HCT116 (cell line): ENCODE data around the gene DCAF15. TPM values are rescaled to one million over a fixed set of nuclear protein-coding genes. Genes with fewer than 3 reads are reported as not detected.

Experiments
- ATAC-seq: fragments of 200-7000 bp; cut with Tn5 transposase; 2 replicates; pipeline ENCODE4 v1.9.1; 2020; ENCODE audit warnings: mild to moderate bottlenecking, moderate library complexity
- BruUV-seq: library from RNA; stranded (reverse); fragments of 400-500 nt; replicated peaks from 2 replicates; lab custom pipeline; 2021; lab: Mats Ljungman, UMichigan
- CTCF ChIA-PET: fragments of 300-600 bp; sonication (Branson Sonifier 250); formaldehyde crosslinking; loops from one replicate; lab custom pipeline; 2021; ENCODE audit warnings: antibody characterized with exemption; lab: Charles Lee
- POLR2A ChIA-PET: fragments of 300-600, 350-600 bp; sonication (Branson Sonifier 250); formaldehyde crosslinking; loops from one replicate; lab custom pipeline; 2021; ENCODE audit warnings: antibody characterized with exemption; lab: Charles Lee
- RAD21 ChIA-PET, 2 experiments: fragments of 300-600 bp; sonication (Branson Sonifier 250); formaldehyde crosslinking; loops; one replicate each; lab custom pipeline; 2023; ENCODE audit warnings: low total read pairs in 2 of 2; ENCODE audit not compliant: uncharacterized antibody in 2 of 2, unreplicated experiment in 2 of 2, low non-redundant PET in 1 of 2; lab: Charles Lee
- DNase-seq: peaks from one replicate; pipeline ENCODE4 v3.0.0-alpha.2; 2010; ENCODE audit warnings: low read depth, low spot score
- H2AFZ ChIP-seq: fragments of 200-600 bp; shearing (Covaris generic), sonication (generic); 2 replicates; pipeline ENCODE4 v1.6.1; 2017; ENCODE audit warnings: low read depth, mixed run types, mixed read lengths, antibody characterized with exemption, low read length; ENCODE audit not compliant: poor library complexity, severe bottlenecking
- H3K27ac ChIP-seq: 2 replicates; pipeline ENCODE4 v1.5.1; 2012; ENCODE audit warnings: low read depth, low read length
- H3K27me3 ChIP-seq: fragments of 200-600 bp; sonication (generic); 2 replicates; pipeline ENCODE4 v1.6.1; 2016; ENCODE audit warnings: mixed run types, low read length, mixed read lengths; ENCODE audit not compliant: insufficient read depth
- H3K36me3 ChIP-seq, 2 experiments: fragments of 200-500 bp in 1 of 2; fragments of 200-600 bp in 1 of 2; sonication (Bioruptor generic) in 1 of 2; sonication (generic) in 1 of 2; 2 replicates each; pipeline versions ENCODE4 v1.5.1 to v1.6.1; 2014 to 2016; ENCODE audit warnings: low read length in 2 of 2, inconsistent platforms in 1 of 2, mixed read lengths in 1 of 2, mixed run types in 1 of 2; ENCODE audit not compliant: insufficient read depth in 2 of 2, control insufficient read depth in 1 of 2
- H3K4me1 ChIP-seq, 2 experiments: fragments of 200-600 bp in 1 of 2; sonication (generic) in 1 of 2; 2 replicates each; pipeline versions ENCODE4 v1.5.1 to v1.6.1; 2012 to 2017; ENCODE audit warnings: low read length in 2 of 2, inconsistent platforms in 1 of 2, mild to moderate bottlenecking in 1 of 2, mixed read lengths in 1 of 2, mixed run types in 1 of 2, moderate library complexity in 1 of 2; ENCODE audit not compliant: insufficient read depth in 2 of 2, control insufficient read depth in 1 of 2
- H3K4me2 ChIP-seq: fragments of 200-600 bp; sonication (generic); 2 replicates; pipeline ENCODE4 v1.6.1; 2017; ENCODE audit warnings: mixed run types, low read length, mixed read lengths
- H3K4me3 ChIP-seq, 2 experiments: fragments of 200-600 bp in 1 of 2; sonication (generic) in 1 of 2; replicated peaks in 1 of 2; 2 replicates each; pipeline ENCODE4 v1.5.1; 2011 to 2016; ENCODE audit warnings: low read length in 2 of 2, control low read depth in 1 of 2, low read depth in 1 of 2, mild to moderate bottlenecking in 1 of 2, mixed read lengths in 1 of 2, mixed run types in 1 of 2
- H3K79me2 ChIP-seq: fragments of 200-600 bp; sonication (generic); 2 replicates; pipeline ENCODE4 v1.6.1; 2017; ENCODE audit warnings: mild to moderate bottlenecking, mixed run types, low read length, moderate library complexity, mixed read lengths; ENCODE audit not compliant: insufficient read depth
- H3K9ac ChIP-seq: fragments of 200-600 bp; sonication (generic); 2 replicates; pipeline ENCODE4 v1.6.1; 2016; ENCODE audit warnings: low read length, mixed read lengths
- H3K9me2 ChIP-seq: fragments of 200-600 bp; sonication (generic), shearing (Covaris generic); 2 replicates; pipeline ENCODE4 v1.6.1; 2017; ENCODE audit warnings: mixed run types, mild to moderate bottlenecking, moderate library complexity; ENCODE audit not compliant: insufficient read depth
- H3K9me3 ChIP-seq, 2 experiments: fragments of 200-500 bp in 1 of 2; fragments of 200-600 bp in 1 of 2; sonication (Bioruptor generic) in 1 of 2; sonication (generic) in 1 of 2; 2 replicates each; pipeline ENCODE4 v1.6.1; 2014 to 2017; ENCODE audit warnings: low read length in 2 of 2, mixed read lengths in 2 of 2, inconsistent platforms in 1 of 2, low read depth in 1 of 2, mild to moderate bottlenecking in 1 of 2, mixed run types in 1 of 2, moderate library complexity in 1 of 2; ENCODE audit not compliant: control insufficient read depth in 1 of 2, insufficient read depth in 1 of 2
- H4K20me1 ChIP-seq: fragments of 200-600 bp; sonication (generic), shearing (Covaris generic); 2 replicates; pipeline ENCODE4 v1.6.1; 2017; ENCODE audit warnings: mixed run types, mild to moderate bottlenecking, moderate library complexity; ENCODE audit not compliant: insufficient read depth
- CBX3 ChIP-seq: IDR thresholded peaks from 2 replicates; pipeline ENCODE4 v1.6.1; 2012; ENCODE audit warnings: low read depth
- CEBPB ChIP-seq: IDR thresholded peaks from 2 replicates; pipeline ENCODE4 v1.6.1; 2012; ENCODE audit warnings: low read depth
- EGR1 ChIP-seq: IDR thresholded peaks from 2 replicates; pipeline ENCODE4 v1.6.1; 2012; ENCODE audit warnings: low read depth
- ELF1 ChIP-seq: IDR thresholded peaks from 2 replicates; pipeline ENCODE4 v1.6.1; 2012; ENCODE audit warnings: low read depth, borderline replicate concordance
- EZH2phosphoT487 ChIP-seq: fragments of 200-600 bp; IDR thresholded peaks from 2 replicates; pipeline ENCODE4 v1.6.1; 2018; ENCODE audit warnings: antibody characterized with exemption, borderline replicate concordance
- JUND ChIP-seq: IDR thresholded peaks from 2 replicates; pipeline ENCODE4 v1.6.1; 2012
- POLR2A ChIP-seq: IDR thresholded peaks from 2 replicates; pipeline ENCODE4 v1.7.0; 2011; ENCODE audit warnings: borderline replicate concordance; ENCODE audit not compliant: insufficient read depth, insufficient read length; ENCODE audit errors: extremely low read depth
- POLR2AphosphoS5 ChIP-seq: IDR thresholded peaks from 2 replicates; pipeline ENCODE4 v1.6.1; 2011; ENCODE audit warnings: mild to moderate bottlenecking, low read depth, low read length, moderate library complexity
- RAD21 ChIP-seq: IDR thresholded peaks from 2 replicates; pipeline ENCODE4 v1.6.1; 2012; ENCODE audit warnings: low read depth, mild to moderate bottlenecking
- SP1 ChIP-seq: IDR thresholded peaks from 2 replicates; pipeline ENCODE4 v1.6.1; 2012; ENCODE audit warnings: low read depth
- SRF ChIP-seq: IDR thresholded peaks from 2 replicates; pipeline ENCODE4 v1.6.1; 2012; ENCODE audit warnings: low read depth
- TCF7L2 ChIP-seq: IDR thresholded peaks from 2 replicates; pipeline ENCODE4 v1.7.0; 2011; ENCODE audit warnings: borderline replicate concordance, inconsistent platforms; ENCODE audit not compliant: insufficient read depth, insufficient read length; ENCODE audit errors: extremely low read depth
- ZFX ChIP-seq: fragments of 450-650 bp; IDR thresholded peaks from 2 replicates; pipeline ENCODE4 v1.6.1; 2017
- intact Hi-C: fragments of 100-400 bp; cut with micrococcal nuclease; formaldehyde crosslinking; loops from 2 replicates; pipeline ENCODE4 v1.10.0; 2022
- total RNA-seq: library from RNA; stranded (reverse); gene quantifications from one replicate; pipeline ENCODE4 v1.2.1, GENCODE V29; 2021; ENCODE audit not compliant: unreplicated experiment
- TF ChIP-seq, protein P1 (sequence below): IDR thresholded peaks from 2 replicates; pipeline ENCODE4 v1.6.1; 2012
- TF ChIP-seq, protein P2 (sequence below), 3 experiments: fragments of 200-600 bp in 1 of 3; sonication (generic) in 1 of 3; IDR thresholded peaks in 2 of 3; conservative IDR thresholded peaks in 1 of 3; 2 replicates each; pipeline ENCODE4 v1.5.1; 2012 to 2017; ENCODE audit warnings: low read depth in 2 of 3, low read length in 2 of 3, antibody characterized with exemption in 1 of 3, borderline replicate concordance in 1 of 3, control low read depth in 1 of 3, mild to moderate bottlenecking in 1 of 3, mixed read lengths in 1 of 3, mixed run types in 1 of 3, moderate library complexity in 1 of 3; ENCODE audit not compliant: insufficient read depth in 1 of 3
- TF ChIP-seq, protein P3 (sequence below): IDR thresholded peaks from 2 replicates; pipeline ENCODE4 v1.6.1; 2012; ENCODE audit warnings: low read depth

DCAF15 gene
- total RNA-seq, 1 experiment from 2014 or later: 46.2 TPM

DNA sequence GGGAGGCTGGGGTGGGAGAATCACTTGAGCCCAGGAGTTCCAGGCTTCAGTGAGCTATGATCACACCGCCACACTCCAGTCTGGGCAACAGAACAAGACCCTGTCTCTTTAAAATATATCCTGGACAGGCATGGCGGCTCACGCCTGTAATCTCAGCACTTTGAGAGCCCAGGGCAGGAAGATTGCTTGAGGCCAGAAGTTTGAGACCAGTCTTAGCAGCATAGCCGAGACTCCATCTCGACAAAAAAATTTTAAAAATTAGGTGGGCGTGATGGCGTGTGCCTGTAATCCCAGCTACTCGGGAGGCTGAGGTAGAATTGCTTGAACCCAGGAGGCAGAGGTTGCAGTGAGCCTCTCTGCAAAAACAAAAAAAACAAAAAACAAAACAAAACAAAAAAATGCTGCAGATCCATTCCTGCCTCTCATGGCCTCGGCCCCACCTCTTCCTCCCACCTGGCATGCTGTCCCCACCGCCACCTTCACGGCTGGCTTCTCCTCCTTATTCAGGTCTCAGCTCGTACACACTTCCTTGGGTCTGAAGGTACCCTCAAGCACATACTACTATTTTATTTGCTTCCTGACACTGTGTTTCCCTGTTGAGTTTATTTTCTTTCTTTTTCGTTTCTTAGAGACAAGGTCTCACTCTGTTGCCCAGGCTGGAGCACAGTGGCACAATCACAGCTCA lies 48.5 kb downstream of the DCAF15 start:
- 0 out of 4 replicates have a peak, but pooled peaks cover 0 to 10% of the 10 kb centered on the region in 2 experiments for H3K36me3 ChIP-seq
- TF ChIP-seq EGR1: no peak
- TF ChIP-seq CBX3: no peak
- no peak for TF ChIP-seq JUND
- no peak for TF ChIP-seq ZFX
- TF ChIP-seq EZH2phosphoT487: no peak
- TF ChIP-seq RAD21: no peak
- no peak for TF ChIP-seq TCF7L2
- no peak for TF ChIP-seq CEBPB
- no peak for TF ChIP-seq ELF1
- TF ChIP-seq POLR2A: no peak
- no peak for TF ChIP-seq SRF
- no peak for TF ChIP-seq POLR2AphosphoS5
- TF ChIP-seq, protein P1, sequence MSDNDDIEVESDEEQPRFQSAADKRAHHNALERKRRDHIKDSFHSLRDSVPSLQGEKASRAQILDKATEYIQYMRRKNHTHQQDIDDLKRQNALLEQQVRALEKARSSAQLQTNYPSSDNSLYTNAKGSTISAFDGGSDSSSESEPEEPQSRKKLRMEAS: no peak
- TF ChIP-seq, protein P2, sequence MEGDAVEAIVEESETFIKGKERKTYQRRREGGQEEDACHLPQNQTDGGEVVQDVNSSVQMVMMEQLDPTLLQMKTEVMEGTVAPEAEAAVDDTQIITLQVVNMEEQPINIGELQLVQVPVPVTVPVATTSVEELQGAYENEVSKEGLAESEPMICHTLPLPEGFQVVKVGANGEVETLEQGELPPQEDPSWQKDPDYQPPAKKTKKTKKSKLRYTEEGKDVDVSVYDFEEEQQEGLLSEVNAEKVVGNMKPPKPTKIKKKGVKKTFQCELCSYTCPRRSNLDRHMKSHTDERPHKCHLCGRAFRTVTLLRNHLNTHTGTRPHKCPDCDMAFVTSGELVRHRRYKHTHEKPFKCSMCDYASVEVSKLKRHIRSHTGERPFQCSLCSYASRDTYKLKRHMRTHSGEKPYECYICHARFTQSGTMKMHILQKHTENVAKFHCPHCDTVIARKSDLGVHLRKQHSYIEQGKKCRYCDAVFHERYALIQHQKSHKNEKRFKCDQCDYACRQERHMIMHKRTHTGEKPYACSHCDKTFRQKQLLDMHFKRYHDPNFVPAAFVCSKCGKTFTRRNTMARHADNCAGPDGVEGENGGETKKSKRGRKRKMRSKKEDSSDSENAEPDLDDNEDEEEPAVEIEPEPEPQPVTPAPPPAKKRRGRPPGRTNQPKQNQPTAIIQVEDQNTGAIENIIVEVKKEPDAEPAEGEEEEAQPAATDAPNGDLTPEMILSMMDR (IDR thresholded peaks at IDR 0.05 in 2 of 3, conservative IDR thresholded peaks at IDR 0.05 in 1 of 3; ENCODE audit: borderline replicate concordance in 1 of 3, insufficient read depth in 1 of 3, low read depth in 2 of 3, low read length in 2 of 3): no peak
- TF ChIP-seq, protein P3, sequence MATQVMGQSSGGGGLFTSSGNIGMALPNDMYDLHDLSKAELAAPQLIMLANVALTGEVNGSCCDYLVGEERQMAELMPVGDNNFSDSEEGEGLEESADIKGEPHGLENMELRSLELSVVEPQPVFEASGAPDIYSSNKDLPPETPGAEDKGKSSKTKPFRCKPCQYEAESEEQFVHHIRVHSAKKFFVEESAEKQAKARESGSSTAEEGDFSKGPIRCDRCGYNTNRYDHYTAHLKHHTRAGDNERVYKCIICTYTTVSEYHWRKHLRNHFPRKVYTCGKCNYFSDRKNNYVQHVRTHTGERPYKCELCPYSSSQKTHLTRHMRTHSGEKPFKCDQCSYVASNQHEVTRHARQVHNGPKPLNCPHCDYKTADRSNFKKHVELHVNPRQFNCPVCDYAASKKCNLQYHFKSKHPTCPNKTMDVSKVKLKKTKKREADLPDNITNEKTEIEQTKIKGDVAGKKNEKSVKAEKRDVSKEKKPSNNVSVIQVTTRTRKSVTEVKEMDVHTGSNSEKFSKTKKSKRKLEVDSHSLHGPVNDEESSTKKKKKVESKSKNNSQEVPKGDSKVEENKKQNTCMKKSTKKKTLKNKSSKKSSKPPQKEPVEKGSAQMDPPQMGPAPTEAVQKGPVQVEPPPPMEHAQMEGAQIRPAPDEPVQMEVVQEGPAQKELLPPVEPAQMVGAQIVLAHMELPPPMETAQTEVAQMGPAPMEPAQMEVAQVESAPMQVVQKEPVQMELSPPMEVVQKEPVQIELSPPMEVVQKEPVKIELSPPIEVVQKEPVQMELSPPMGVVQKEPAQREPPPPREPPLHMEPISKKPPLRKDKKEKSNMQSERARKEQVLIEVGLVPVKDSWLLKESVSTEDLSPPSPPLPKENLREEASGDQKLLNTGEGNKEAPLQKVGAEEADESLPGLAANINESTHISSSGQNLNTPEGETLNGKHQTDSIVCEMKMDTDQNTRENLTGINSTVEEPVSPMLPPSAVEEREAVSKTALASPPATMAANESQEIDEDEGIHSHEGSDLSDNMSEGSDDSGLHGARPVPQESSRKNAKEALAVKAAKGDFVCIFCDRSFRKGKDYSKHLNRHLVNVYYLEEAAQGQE: no peak
- TF ChIP-seq SP1: no peak
- no peak overlapping the region for H3K27ac ChIP-seq
- ATAC-seq (no peak), DNase-seq (no peak)
- no peaks in the 10 kb centered on the region for H3K9me2 ChIP-seq
- H3K4me2 ChIP-seq: no peak overlapping the region
- RAD21 ChIA-PET: no interaction called here
- peaks cover 5 to 12% of the 10 kb centered on the region in 2 experiments; a peak in 3 of 4 replicates for H3K4me1 ChIP-seq
- CTCF ChIA-PET: no interaction called here
- H3K9me3 ChIP-seq: peaks cover 6 to 7% of the 10 kb centered on the region in 2 experiments; a peak in 2 of 4 replicates
- no peak overlapping the region for H2AFZ ChIP-seq
- intact Hi-C loops: no loop called here
- no peaks in the 10 kb centered on the region for H3K27me3 ChIP-seq
- POLR2A ChIA-PET: no interaction called here
- BruUV-seq: no TSS peak
- H3K4me3 ChIP-seq: no peak overlapping the region
- H3K9ac ChIP-seq: no peak overlapping the region
- no peaks in the 10 kb centered on the region for H4K20me1 ChIP-seq
- peaks cover 9% of the 10 kb centered on the region; the same call in 1 of the 2 replicates for H3K79me2 ChIP-seq
